ENCODE data around the gene PLPPR5. TPM values are rescaled to one million over a fixed set of nuclear protein-coding genes. Genes with fewer than 3 reads are reported as not detected.
"Not testable (repeated sequence)": the region's sequence is repeated elsewhere in the genome, so short reads cannot be mapped to it uniquely, and the experiment has no call there.

Gene PLPPR5
- total RNA-seq, 1 donor from 2014 or later = 0.07 TPM

GRCh38 chr1:98881901-98882300, 122.8 kb downstream of the PLPPR5 start:
- no peaks in the 10 kb centered on the region for H3K4me1 Mint-ChIP-seq
- TF ChIP-seq CTCF (conservative IDR thresholded peaks at IDR 0.05) = no peak
- H3K9me3 Mint-ChIP-seq = peaks cover 3% of the 10 kb centered on the region
- DNase-seq (ENCODE audit: low read depth, low spot score) = no peak
- no peaks in the 10 kb centered on the region for H3K36me3 Mint-ChIP-seq (ENCODE audit: low read depth)
- H3K27ac Mint-ChIP-seq (ENCODE audit: unreplicated experiment) = no peak overlapping the region
- peaks cover 9% of the 10 kb centered on the region for H3K27me3 Mint-ChIP-seq (ENCODE audit: low read depth)
- H3K4me3 Mint-ChIP-seq = no peak overlapping the region

- not testable (repeated sequence) for H3K9me3 Mint-ChIP-seq; H3K27me3 Mint-ChIP-seq (ENCODE audit: low read depth); H3K27ac Mint-ChIP-seq (ENCODE audit: unreplicated experiment); DNase-seq (ENCODE audit: low read depth, low spot score); H3K4me1 Mint-ChIP-seq; H3K36me3 Mint-ChIP-seq (ENCODE audit: low read depth); H3K4me3 Mint-ChIP-seq
Measured at GRCh38 chr1:98881234-98881633, 123.4 kb downstream of the PLPPR5 start.

- TF ChIP-seq CTCF (conservative IDR thresholded peaks at IDR 0.05) = no peak
Measured at GRCh38 chr1:98874828-98875227, 129.8 kb downstream of the PLPPR5 start.

GRCh38 chr1:98870959-98871903, 133.4 kb downstream of the PLPPR5 start:
- no peak for TF ChIP-seq CTCF (conservative IDR thresholded peaks at IDR 0.05)
- Mint-ChIP-seq H3K4me1 (no peaks in the 10 kb centered on the region), H3K27ac (ENCODE audit: unreplicated experiment) (no peak overlapping the region), H3K27me3 (ENCODE audit: low read depth) (no peaks in the 10 kb centered on the region), H3K4me3 (no peak overlapping the region), H3K9me3 (peaks cover 6% of the 10 kb centered on the region), H3K36me3 (ENCODE audit: low read depth) (no peaks in the 10 kb centered on the region)
- no peak for DNase-seq (ENCODE audit: low read depth, low spot score)

More at GRCh38 chr1:98874828-98875227, 129.8 kb downstream of the PLPPR5 start:
- no peaks in the 10 kb centered on the region for H3K36me3 Mint-ChIP-seq (ENCODE audit: low read depth)
- no peaks in the 10 kb centered on the region for H3K9me3 Mint-ChIP-seq
- H3K4me3 Mint-ChIP-seq = no peak overlapping the region
- no peak for DNase-seq (ENCODE audit: low read depth, low spot score)
- H3K27ac Mint-ChIP-seq (ENCODE audit: unreplicated experiment) = no peak overlapping the region
- peaks cover 9% of the 10 kb centered on the region for H3K27me3 Mint-ChIP-seq (ENCODE audit: low read depth)
- H3K4me1 Mint-ChIP-seq = no peaks in the 10 kb centered on the region

- Mint-ChIP-seq H3K27ac (ENCODE audit: unreplicated experiment) (no peak overlapping the region), H3K27me3 (ENCODE audit: low read depth) (no peaks in the 10 kb centered on the region), H3K9me3 (peaks cover 8% of the 10 kb centered on the region), H3K4me1 (no peaks in the 10 kb centered on the region), H3K36me3 (ENCODE audit: low read depth) (no peaks in the 10 kb centered on the region), H3K4me3 (no peak overlapping the region)
- no peak for DNase-seq (ENCODE audit: low read depth, low spot score)
- no peak for TF ChIP-seq CTCF (conservative IDR thresholded peaks at IDR 0.05)
Measured at GRCh38 chr1:98865796-98866195, 138.9 kb downstream of the PLPPR5 start.

- no peaks in the 10 kb centered on the region for H3K4me1 Mint-ChIP-seq
- peaks cover 3% of the 10 kb centered on the region for H3K27me3 Mint-ChIP-seq (ENCODE audit: low read depth)
- TF ChIP-seq CTCF (conservative IDR thresholded peaks at IDR 0.05) = no peak
- peaks cover under 1% of the 10 kb centered on the region for H3K9me3 Mint-ChIP-seq
- DNase-seq (ENCODE audit: low read depth, low spot score) = no peak
- no peaks in the 10 kb centered on the region for H3K36me3 Mint-ChIP-seq (ENCODE audit: low read depth)
- no peak overlapping the region for H3K4me3 Mint-ChIP-seq
- no peak overlapping the region for H3K27ac Mint-ChIP-seq (ENCODE audit: unreplicated experiment)
Measured at GRCh38 chr1:98860329-98860728, 144.3 kb downstream of the PLPPR5 start.
